B cell (primary cell): Measurements from ENCODE around the gene LRFN4. TPM values are rescaled to one million over a fixed set of nuclear protein-coding genes. Genes with fewer than 3 reads are reported as not detected.

Experiments used
- ATAC-seq: fragments of 200-7000 bp; cut with Tn5 transposase; one replicate; pipeline ENCODE4 v1.10.0; 2021; ENCODE audit warnings: low read depth, mild to moderate bottlenecking, moderate number of reproducible peaks, moderate library complexity
- CTCF ChIA-PET: fragments of 350-600 bp; sonication (Branson Sonifier 250); formaldehyde crosslinking; loops from one replicate; lab custom pipeline; 2021; ENCODE audit warnings: antibody characterized with exemption, inconsistent platforms; lab: Charles Lee
- POLR2A ChIA-PET: fragments of 350-600 bp; sonication (Branson Sonifier 250); formaldehyde crosslinking; loops from one replicate; lab custom pipeline; 2021; ENCODE audit warnings: antibody characterized with exemption; lab: Charles Lee
- DNase-seq: peaks from one replicate; pipeline ENCODE4 v3.0.0; 2013
- H2AFZ ChIP-seq: 2 replicates; pipeline ENCODE4 v1.6.1; 2012; ENCODE audit warnings: mild to moderate bottlenecking, low read depth, low read length; ENCODE audit not compliant: insufficient read depth, poor library complexity, severe bottlenecking
- H3K27ac ChIP-seq, 2 donors: 1 replicate in 1 of 2; 2 replicates in 1 of 2; pipeline ENCODE4 v1.5.1; 2012 to 2013; ENCODE audit warnings: low read length in 2 of 2, mild to moderate bottlenecking in 2 of 2, moderate library complexity in 1 of 2
- H3K27me3 ChIP-seq, 4 experiments: fragments of 200-600 bp in 1 of 4; sonication (generic) in 1 of 4; replicated peaks in 1 of 4; 1 replicate in 2 of 4; 2 replicates in 2 of 4; pipeline versions ENCODE4 v1.6.1 to v1.7.0; 2013 to 2016; ENCODE audit warnings: low read length in 3 of 4, mild to moderate bottlenecking in 2 of 4, mixed read lengths in 1 of 4, moderate library complexity in 1 of 4; ENCODE audit not compliant: insufficient read depth in 4 of 4, control insufficient read depth in 3 of 4; ENCODE audit errors: control extremely low read depth in 1 of 4
- H3K36me3 ChIP-seq, 2 experiments: replicated peaks in 1 of 2; 1 replicate in 1 of 2; 2 replicates in 1 of 2; pipeline versions ENCODE4 v1.6.1 to v1.7.1; 2013; ENCODE audit warnings: low read length in 1 of 2; ENCODE audit not compliant: insufficient read depth in 2 of 2, control insufficient read depth in 1 of 2; ENCODE audit errors: control extremely low read depth in 1 of 2, extremely low read depth in 1 of 2
- H3K4me1 ChIP-seq, 2 donors: fragments of 200-600 bp in 1 of 2; sonication (generic) in 1 of 2; 1 replicate in 1 of 2; 2 replicates in 1 of 2; pipeline versions ENCODE4 v1.5.1 to v1.6.1; 2013 to 2017; ENCODE audit warnings: low read length in 2 of 2; ENCODE audit not compliant: control insufficient read depth in 2 of 2, insufficient read depth in 2 of 2
- H3K4me2 ChIP-seq: replicated peaks from 2 replicates; pipeline ENCODE3; 2012; ENCODE audit warnings: mild to moderate bottlenecking, low read depth, low read length; ENCODE audit not compliant: poor library complexity, severe bottlenecking
- H3K4me3 ChIP-seq, 5 experiments: fragments of 200-600 bp in 1 of 5; sonication (generic) in 1 of 5; 1 replicate in 3 of 5; 2 replicates in 2 of 5; pipeline versions ENCODE4 v1.5.1 to v1.7.0; 2011 to 2016; ENCODE audit warnings: low read length in 4 of 5, mild to moderate bottlenecking in 4 of 5, low read depth in 2 of 5, control low read depth in 1 of 5, moderate library complexity in 1 of 5; ENCODE audit not compliant: insufficient read depth in 1 of 5; ENCODE audit errors: control extremely low read depth in 1 of 5, extremely low read depth in 1 of 5
- H3K79me2 ChIP-seq: fragments of 200-600 bp; sonication (generic); one replicate; pipeline ENCODE4 v1.6.0; 2016; ENCODE audit warnings: low read length; ENCODE audit not compliant: control insufficient read depth, insufficient read depth
- H3K9ac ChIP-seq: fragments of 200-600 bp; sonication (generic); 2 replicates; pipeline ENCODE4 v1.6.1; 2017; ENCODE audit warnings: mild to moderate bottlenecking, low read length, moderate library complexity
- H3K9me3 ChIP-seq, 3 donors: one replicate each; pipeline versions ENCODE4 v1.6.1 to v1.7.1; 2013; ENCODE audit warnings: low read length in 2 of 3; ENCODE audit not compliant: control insufficient read depth in 2 of 3, insufficient read depth in 1 of 3; ENCODE audit errors: control extremely low read depth in 1 of 3
- H4K20me1 ChIP-seq: 2 replicates; pipeline ENCODE4 v1.6.0; 2012; ENCODE audit warnings: mild to moderate bottlenecking, low read length; ENCODE audit not compliant: insufficient read depth, control insufficient read depth, poor library complexity, severe bottlenecking
- H3K27ac Mint-ChIP-seq: one replicate; pipeline ENCODE4 v1.8.0; 2021; ENCODE audit warnings: mixed read lengths
- H3K27me3 Mint-ChIP-seq: one replicate; pipeline ENCODE4 v1.8.0; 2021; ENCODE audit warnings: mixed read lengths
- H3K4me1 Mint-ChIP-seq: one replicate; pipeline ENCODE4 v1.8.0; 2021; ENCODE audit warnings: mixed read lengths
- H3K4me3 Mint-ChIP-seq: one replicate; pipeline ENCODE4 v1.8.0; 2021; ENCODE audit warnings: mixed read lengths
- H3K9me3 Mint-ChIP-seq: one replicate; pipeline ENCODE4 v1.8.0; 2022; ENCODE audit warnings: mixed read lengths; ENCODE audit not compliant: insufficient read depth
- EZH2 ChIP-seq: IDR thresholded peaks from 2 replicates; pipeline ENCODE4 v1.6.1; 2012; ENCODE audit warnings: borderline replicate concordance, low read depth, mild to moderate bottlenecking, moderate library complexity, low read length; ENCODE audit not compliant: insufficient read depth, poor library complexity, severe bottlenecking
- WGBS: methylation state at CpG from one replicate; pipeline ENCODE4 v1.1.5; 2013; ENCODE audit warnings: missing lambda C conversion rate; ENCODE audit not compliant: insufficient coverage; 5-methylcytosine and 5-hydroxymethylcytosine counted together
- intact Hi-C: fragments of 100-400 bp; cut with micrococcal nuclease; formaldehyde crosslinking; loops from one replicate; pipeline ENCODE4 v1.10.0; 2022
- polyA plus RNA-seq: library from polyadenylated mRNA; depleted of rRNA; stranded (reverse); fragments of >200 nt; gene quantifications from 2 replicates; pipeline ENCODE4 v1.2.3, GENCODE V29; 2012
- total RNA-seq, 2 donors: library from RNA; stranded (reverse); fragments of 120-200 nt in 1 of 2; gene quantifications; 1 replicate in 1 of 2; 2 replicates in 1 of 2; pipeline versions ENCODE4 v1.2.3 to v1.2.4, GENCODE V29; 2013 to 2022
- TF ChIP-seq, protein P1 (sequence below): fragments of 200-600 bp; IDR thresholded peaks from one replicate; pipeline ENCODE4 v1.8.0; 2022; ENCODE audit warnings: antibody characterized with exemption, mild to moderate bottlenecking

The LRFN4 gene
- total and polyA plus RNA-seq, 2 donors (not counting 1 experiment from before 2014, with no cell fraction given): 7.1 to 12.1 TPM

DNA sequence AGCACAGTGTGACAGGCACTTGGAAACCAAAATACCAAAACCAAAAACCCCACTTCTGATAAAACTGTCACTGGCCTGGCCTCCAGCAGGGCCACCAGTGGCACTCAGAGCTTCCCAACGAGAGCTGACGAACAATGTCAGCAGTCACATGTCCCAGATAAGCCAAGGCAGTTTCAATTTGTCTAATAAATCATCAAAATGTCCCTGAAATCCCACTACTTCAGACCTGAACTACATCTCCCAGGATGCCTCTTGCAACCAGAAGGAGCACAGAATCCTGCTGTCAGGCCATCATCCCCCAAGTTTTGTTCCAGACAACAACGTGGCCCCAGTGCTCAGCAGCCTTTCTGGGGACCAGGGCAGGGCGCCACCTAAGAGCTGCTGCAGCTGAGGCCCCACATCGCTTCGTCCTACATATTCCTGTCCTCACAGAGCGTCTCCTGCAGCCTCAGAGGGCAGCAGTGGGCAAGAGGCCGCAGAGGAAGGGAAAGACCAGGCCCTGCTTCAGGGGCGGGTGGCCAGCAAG lies 25.1 kb downstream of the LRFN4 start:
- Histone ChIP-seq H2AFZ (no peak overlapping the region), H3K27ac (no peak overlapping the region), H3K4me1 (no peaks in the 10 kb centered on the region), H4K20me1 (no peaks in the 10 kb centered on the region), H3K36me3 (no peaks in the 10 kb centered on the region), H3K27me3 (peaks cover 0 to 5% (median 0%) of the 10 kb centered on the region in 4 experiments), H3K4me3 (no peak overlapping the region), H3K79me2 (no peaks in the 10 kb centered on the region), H3K4me2 (no peak overlapping the region), H3K9ac (no peak overlapping the region), H3K9me3 (no peaks in the 10 kb centered on the region)
- intact Hi-C loops: no loop called here
- WGBS: 89% methylated on average over 7 of the region's 9 CpGs
- TF ChIP-seq EZH2: no peak
- TF ChIP-seq, protein P1, sequence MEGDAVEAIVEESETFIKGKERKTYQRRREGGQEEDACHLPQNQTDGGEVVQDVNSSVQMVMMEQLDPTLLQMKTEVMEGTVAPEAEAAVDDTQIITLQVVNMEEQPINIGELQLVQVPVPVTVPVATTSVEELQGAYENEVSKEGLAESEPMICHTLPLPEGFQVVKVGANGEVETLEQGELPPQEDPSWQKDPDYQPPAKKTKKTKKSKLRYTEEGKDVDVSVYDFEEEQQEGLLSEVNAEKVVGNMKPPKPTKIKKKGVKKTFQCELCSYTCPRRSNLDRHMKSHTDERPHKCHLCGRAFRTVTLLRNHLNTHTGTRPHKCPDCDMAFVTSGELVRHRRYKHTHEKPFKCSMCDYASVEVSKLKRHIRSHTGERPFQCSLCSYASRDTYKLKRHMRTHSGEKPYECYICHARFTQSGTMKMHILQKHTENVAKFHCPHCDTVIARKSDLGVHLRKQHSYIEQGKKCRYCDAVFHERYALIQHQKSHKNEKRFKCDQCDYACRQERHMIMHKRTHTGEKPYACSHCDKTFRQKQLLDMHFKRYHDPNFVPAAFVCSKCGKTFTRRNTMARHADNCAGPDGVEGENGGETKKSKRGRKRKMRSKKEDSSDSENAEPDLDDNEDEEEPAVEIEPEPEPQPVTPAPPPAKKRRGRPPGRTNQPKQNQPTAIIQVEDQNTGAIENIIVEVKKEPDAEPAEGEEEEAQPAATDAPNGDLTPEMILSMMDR: no peak
- DNase-seq (no peak), ATAC-seq (no peak)
- ChIA-PET CTCF (interaction anchor here (1.3 to 3.8 kb wide), 4 partner anchors 9 to 187 kb away, joined by 3 to 28 read pairs (median 9); no protein-coding TSS in a partner anchor), POLR2A (interaction anchor here (0.5 to 0.6 kb wide), 2 partner anchors 225 to 348 kb away, joined by 4 to 5 read pairs; no protein-coding TSS in a partner anchor)
- peaks cover 13% of the 10 kb centered on the region for H3K27me3 Mint-ChIP-seq
- H3K9me3 Mint-ChIP-seq: no peaks in the 10 kb centered on the region
- no peaks in the 10 kb centered on the region for H3K4me1 Mint-ChIP-seq
- H3K4me3 Mint-ChIP-seq: no peak overlapping the region
- no peak overlapping the region for H3K27ac Mint-ChIP-seq

DNA sequence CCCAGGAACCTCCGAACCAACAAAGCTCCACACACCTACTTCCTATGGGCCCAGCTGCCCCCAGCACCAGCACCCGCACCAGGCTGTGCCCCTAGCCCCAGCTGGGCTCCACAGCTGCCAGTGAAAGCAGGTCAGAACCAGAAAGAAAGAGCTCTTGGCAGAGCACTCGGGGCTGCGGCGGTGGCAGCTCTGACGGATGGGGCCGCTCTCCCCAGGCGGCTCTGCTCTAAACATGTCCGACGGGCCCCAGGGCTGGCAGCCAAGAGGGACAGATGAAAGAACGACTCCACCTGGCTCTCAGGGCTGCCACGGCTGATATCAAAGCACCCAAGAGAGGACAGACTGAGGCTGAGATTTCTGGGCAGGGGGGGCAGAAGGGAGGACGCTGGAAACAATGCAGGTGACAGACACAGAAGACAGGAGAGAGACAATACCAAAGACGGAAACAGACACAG lies 25.7 kb downstream of the LRFN4 start:
- no peaks in the 10 kb centered on the region for H3K4me1 Mint-ChIP-seq
- no peak overlapping the region for H3K9ac ChIP-seq

More for the DNA sequence above, 25.7 kb downstream of the LRFN4 start:
- Histone ChIP-seq H3K27me3 (peaks cover 0 to 5% (median 0%) of the 10 kb centered on the region in 4 experiments), H3K4me3 (no peak overlapping the region), H3K79me2 (no peaks in the 10 kb centered on the region), H3K27ac (no peak overlapping the region), H3K4me1 (no peaks in the 10 kb centered on the region), H2AFZ (no peak overlapping the region), H3K4me2 (no peak overlapping the region), H4K20me1 (no peaks in the 10 kb centered on the region), H3K36me3 (no peaks in the 10 kb centered on the region), H3K9me3 (no peaks in the 10 kb centered on the region)
- H3K9me3 Mint-ChIP-seq: no peaks in the 10 kb centered on the region
- ATAC-seq (no peak), DNase-seq (no peak)
- ChIA-PET CTCF (interaction anchor here (1.4 to 3.8 kb wide), 3 partner anchors 15 to 188 kb away, joined by 3 to 28 read pairs (median 12); no protein-coding TSS in a partner anchor), POLR2A (no interaction called here)
- no peak overlapping the region for H3K4me3 Mint-ChIP-seq
- H3K27ac Mint-ChIP-seq: no peak overlapping the region
- WGBS: 90% methylated on average over 14 of the region's 14 CpGs
- peaks cover 13% of the 10 kb centered on the region for H3K27me3 Mint-ChIP-seq
- no peak for TF ChIP-seq EZH2
- TF ChIP-seq, protein P1: no peak
- intact Hi-C loops: loop anchor here (1.0 kb wide), 2 partner anchors 48 to 474 kb away; no protein-coding TSS in a partner anchor
